ENCODE results near the gene BRD3OS.
"Not testable (repeated sequence)": the region's sequence is repeated elsewhere in the genome, so short reads cannot be mapped to it uniquely, and the experiment has no call there.

The BRD3OS gene

DNA sequence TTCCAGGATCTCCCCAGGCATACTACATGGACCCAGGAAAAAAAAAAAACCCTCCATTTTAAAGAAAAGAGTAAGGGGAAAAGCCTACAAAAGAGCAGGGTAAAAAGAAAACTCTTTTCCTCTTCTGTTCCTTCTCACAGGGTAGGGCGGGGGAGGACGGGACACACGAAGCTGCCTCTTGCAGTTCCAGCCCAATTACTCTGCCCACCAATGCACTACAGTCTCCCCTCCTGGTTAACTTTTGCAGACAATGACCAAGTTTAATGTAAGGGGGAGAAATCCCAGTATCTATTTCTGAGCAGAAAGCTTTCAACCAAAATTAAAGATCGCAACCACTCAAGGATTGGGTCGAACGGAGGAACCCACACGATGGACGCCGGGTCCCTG lies 41.2 kb downstream of the BRD3OS start:
- DNase-seq: no peak

DNA sequence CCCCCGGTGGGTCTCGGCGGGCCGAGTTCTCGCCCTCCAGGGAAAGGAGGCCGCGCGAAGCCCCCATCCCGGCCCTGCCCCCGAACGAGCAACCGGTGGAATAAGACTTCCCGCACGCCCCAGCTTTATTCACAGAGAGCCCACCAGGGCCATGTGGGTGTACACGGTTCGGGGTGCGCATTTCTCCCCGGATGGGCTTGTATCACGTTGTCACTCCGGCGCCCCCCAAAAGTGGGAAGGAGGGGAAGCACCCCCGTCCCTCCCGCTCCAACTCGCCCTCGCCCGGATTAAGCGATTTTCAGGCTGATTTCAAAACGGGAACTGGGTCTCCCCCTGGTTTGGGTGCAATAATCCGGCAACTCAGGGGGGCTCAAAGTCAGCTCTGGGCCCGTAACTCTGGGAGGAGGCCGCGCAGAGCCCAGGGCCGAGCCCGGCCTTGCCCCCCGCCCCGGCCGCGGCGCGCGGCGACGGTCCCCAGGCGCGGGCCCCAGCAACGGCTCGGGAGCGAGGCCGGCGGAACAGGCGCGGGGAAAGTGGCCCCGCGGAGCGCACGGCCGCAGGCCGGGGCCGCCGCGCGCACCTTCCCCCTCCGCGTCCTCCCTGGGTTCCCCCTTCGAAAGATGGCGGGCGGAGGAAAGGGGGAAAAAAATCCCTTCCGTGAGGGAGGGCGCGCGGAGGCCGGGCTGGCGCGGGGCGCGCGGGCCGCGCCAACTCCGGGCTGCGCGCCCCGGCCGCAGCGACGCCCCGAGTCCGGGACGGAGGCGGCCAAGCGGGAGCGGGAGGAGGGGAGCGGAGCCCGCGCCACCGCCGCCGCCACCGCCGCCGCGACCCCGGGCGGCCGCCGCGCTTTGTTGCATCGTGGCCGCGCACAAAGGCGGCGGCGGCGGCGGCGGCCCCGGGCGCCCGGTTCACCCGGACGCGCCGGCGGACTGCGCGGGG lies 41.9 kb downstream of the BRD3OS start:
- peak; percentile 52 for DNase-seq

DNA sequence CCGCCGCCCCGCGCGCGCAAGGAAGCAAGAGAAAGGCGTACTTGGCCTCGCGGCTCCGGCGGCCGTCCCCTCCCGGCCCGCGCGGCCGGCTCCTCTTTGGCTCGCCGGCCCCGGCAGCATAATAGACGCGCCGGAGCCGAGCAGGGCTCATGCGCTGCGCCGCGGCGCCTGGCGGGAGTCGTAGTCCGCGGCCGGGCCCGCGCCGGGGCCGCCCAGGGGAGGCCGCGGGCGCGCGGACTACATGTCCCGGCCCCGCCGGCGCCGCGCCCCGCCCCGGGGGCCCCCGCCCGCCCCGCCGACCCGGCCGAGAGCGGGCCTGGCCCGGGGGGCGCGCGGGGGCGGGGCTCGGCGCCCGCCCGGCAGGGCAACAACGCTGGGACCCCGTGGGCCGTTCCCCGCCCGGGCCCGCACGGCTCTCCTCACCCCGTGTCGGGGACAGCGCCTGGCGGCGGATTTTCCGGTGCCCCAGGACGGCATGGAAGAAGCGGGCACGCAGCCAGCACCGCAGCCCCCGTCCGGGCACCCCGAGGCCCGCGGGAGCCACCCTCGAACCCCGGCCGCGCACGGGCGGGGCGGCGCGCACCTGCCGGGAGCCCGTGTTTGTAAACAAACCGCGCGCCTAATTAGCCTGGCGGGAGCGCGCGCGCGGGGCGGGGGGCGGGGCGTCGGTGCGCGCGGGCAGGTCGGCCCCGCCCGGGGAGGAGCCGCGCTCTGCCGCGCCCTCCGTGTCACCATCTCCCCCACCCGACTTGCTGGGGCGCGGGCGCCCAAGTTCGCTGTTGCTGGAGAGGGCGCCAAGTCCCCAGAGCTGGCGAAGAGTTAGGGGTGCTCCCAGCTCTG lies 42.8 kb downstream of the BRD3OS start, which contains the start of gene BRD3:
BRD3 (minus strand) TSS at position 123 of the 840 bp plus-strand sequence. CDS start 14,549 bp downstream, outside the sequence.
- peak; percentile 83 for DNase-seq

DNA sequence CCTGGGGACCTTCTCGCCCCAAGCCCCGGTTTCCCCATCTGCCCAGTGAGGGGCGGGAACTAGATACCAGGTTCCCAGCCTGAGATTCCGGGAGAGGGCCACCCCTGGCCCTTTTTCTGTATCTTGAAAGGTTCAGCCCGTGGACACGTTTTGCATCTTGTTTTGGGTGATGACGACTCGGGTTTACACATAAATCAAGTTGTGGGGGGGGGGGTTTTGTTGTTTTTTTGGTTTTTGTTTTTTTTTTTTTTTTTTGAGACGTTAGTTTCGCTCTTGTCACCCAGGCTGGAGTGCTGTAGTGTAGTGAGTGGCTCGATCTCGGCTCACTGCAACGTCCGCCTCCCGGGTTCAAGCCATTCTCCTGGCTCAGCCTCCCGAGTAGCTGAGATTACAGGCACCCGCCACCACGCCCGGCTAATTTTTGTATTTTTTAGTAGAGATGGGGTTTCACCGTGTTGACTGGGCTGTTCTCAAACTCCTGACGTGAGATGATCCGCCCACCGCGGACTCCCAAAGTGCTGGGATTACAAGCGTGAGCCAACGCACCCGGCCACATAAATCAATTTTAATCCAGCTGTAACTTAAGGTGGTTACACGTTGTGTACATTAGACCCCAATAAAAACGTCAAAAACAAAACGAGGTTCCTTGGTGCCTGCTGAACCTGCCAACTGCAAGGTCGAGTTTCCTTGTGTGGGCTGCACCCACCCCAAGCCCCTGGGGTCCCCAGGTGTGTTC lies 43.6 kb downstream of the BRD3OS start:
- no peak for DNase-seq

DNA sequence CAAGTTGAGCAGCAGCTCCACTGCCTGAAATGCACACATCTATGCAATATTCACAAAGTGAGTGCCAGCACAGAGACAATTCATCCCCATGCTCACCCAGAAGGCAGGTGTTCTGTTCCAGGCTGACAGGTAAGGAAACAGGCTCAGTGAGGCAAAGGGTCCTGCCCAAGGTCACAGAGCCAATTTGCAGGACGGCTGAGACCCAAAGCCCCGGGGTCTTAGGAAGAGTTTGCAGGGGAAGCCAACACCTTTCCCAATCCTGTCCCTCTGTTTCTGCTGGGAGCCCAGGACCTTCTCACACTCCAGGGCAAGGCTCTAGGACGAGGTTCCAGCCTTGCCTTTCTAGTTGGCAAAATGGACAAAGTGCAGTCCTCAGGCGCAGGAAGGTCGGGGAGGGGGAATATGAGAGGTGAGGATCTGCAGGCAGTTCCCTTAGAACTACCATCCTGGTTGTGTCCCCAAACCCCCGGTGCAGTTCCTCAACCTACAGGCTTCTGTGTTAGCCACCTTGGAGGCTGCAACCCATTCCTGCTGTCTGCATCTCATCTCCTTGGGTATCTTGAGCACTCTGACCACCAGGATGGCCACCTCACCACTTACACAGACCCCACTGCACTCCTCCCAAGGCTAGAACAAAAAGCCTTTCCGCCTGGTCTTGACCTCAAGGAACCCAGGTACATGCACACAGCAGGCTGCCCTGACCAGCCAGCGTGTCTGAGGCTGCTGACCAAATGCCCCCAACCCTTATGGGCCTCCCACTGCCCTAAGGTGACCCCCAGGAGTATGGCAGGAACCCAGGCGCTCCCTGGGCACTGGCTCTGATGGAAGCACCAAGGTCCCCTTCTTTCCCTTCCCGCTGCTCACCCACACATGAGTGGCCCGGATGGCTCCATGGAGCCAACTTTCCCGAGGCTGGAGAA lies 44.5 kb downstream of the BRD3OS start:
- DNase-seq: no peak

DNA sequence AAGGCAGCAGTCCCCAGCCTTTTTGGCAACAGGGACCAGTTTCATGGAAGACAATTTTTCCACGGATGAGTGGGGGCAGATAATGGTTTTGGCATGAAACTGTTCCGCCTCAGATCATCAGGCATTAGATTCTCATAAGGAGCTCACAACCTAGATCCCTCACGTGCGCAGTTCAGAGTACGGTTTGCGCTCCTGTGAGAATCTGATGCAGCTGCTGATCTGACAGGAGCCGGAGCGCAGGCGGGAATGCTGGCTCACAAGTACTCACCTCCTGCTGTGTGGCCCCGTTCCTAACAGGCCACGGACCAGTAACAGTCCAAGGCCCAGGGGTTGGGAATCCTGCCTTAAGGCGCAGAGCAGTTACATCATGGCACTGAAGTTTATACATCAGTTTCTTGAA lies 45.9 kb downstream of the BRD3OS start:
- no peak for DNase-seq

DNA sequence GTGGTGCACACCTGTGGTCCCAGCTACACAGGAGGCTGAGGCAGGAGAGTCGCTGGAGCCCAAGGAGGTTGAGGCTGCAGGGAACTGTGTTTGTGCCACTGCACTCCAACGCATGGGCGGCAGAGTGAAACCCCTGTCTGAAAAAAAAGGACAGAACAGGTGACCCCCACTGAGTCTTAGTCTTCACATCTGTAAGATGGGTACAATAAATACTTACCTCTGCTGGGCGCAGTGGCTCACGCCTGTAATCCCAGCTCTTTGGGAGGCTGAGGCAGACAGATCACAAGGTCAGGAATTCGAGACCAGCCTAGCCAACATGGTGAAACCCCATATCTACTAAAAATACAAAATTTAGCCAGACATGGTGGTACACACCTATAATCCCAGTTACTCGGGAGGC lies 47.4 kb downstream of the BRD3OS start:
- DNase-seq: not testable (repeated sequence)

DNA sequence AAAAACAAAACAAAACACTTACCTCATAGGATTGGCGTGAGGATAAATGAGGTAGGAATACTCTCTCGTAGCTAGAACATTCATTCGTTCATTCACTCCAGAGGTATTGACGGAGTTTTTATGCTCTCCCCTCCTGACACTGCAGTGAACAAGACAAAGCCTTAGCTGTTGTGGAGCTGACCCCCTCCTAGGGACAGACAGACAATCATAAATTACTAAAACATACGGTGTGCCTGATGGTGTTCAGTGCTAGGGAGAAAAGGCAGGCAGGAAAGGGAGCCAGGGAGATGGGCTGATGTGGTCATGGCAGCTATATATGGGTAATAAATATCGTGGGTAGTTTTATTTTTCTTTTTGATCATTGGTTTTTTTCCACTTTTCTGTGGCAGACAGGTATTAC lies 48.2 kb downstream of the BRD3OS start:
- DNase-seq: no peak

DNA sequence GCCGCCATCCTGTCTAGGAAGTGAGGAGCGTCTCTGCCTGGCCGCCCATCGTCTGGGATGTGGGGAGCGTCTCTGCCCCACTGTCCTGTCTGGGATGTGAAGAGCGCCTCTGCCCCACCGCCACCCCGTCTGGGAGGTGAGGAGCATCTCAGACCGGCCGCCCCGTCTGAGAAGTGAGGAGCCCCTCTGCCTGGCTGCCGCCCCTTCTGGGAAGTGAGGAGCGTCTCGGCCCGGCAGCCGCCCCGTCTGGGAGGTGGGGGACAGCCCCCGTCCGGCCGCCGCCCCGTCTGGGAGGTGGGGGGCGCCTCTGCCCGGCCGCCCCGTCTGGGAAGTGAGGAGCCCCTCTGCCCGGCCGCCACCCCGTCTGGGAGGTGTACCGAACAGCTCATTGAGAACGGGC lies 50.4 kb downstream of the BRD3OS start:
- not testable (repeated sequence) for DNase-seq

DNA sequence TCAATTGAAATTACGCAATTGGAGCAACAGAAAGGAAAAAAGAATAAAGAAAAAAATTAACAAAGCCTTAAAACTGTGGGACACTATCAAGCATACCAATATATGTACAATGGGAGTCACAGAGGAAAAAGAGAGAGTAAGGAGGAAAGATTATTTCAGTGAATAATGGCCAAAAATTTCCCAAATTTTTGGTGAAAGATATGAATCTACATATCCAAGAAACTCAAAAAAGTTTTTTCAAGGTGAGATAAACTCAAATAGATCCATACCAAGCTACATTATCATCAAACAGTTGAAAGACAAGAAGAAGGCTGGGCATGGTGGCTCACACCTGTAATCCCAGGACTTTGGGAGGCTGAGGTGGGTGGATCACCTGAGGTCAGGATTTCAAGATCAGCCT lies 51.4 kb downstream of the BRD3OS start:
- no peak for DNase-seq

All from stimulated activated CD4-positive, alpha-beta T cell treated with anti-CD3 and anti-CD28 coated beads, Interleukin-4, amount 100 ng/mL, for 1 hour (primary cell).